Thoracic aorta (tissue), 2 donors: ENCODE measurements around the gene ZFP30. TPM values are rescaled to one million over a fixed set of nuclear protein-coding genes. Genes with fewer than 3 reads are reported as not detected.

ENCODE experiments used
- ATAC-seq: fragments of 150-250 bp; one replicate; pipeline ENCODE4 v1.8.0; 2017; ENCODE audit warnings: low read depth; ENCODE audit not compliant: insufficient number of reproducible peaks, low FRiP score
- DNase-seq: peaks from one replicate; pipeline ENCODE4 v3.0.0-alpha.2; 2020; ENCODE audit warnings: low spot score
- H3K27ac ChIP-seq, 2 donors: fragments of 200-600 bp; sonication (generic); 1 replicate in 1 of 2; 2 replicates in 1 of 2; pipeline ENCODE4 v1.5.1; 2016; ENCODE audit warnings: mild to moderate bottlenecking in 2 of 2, moderate library complexity in 2 of 2
- H3K27me3 ChIP-seq: fragments of 200-600 bp; sonication (generic); replicated peaks from 2 replicates; pipeline ENCODE4 v1.6.0; 2016; ENCODE audit warnings: mild to moderate bottlenecking; ENCODE audit not compliant: insufficient read depth
- H3K36me3 ChIP-seq: fragments of 200-600 bp; sonication (generic); one replicate; pipeline ENCODE4 v1.5.1; 2016
- H3K4me1 ChIP-seq, 2 donors: fragments of 200-600 bp; sonication (generic); 1 replicate in 1 of 2; 2 replicates in 1 of 2; pipeline versions ENCODE4 v1.5.1 to v1.6.0; 2016; ENCODE audit warnings: low read depth in 2 of 2, mild to moderate bottlenecking in 1 of 2; ENCODE audit not compliant: control insufficient read depth in 1 of 2
- H3K4me3 ChIP-seq: fragments of 200-600 bp; sonication (generic); 2 replicates; pipeline ENCODE4 v1.5.1; 2016; ENCODE audit warnings: mild to moderate bottlenecking
- H3K9me3 ChIP-seq: fragments of 200-600 bp; sonication (generic); 2 replicates; pipeline ENCODE4 v1.5.1; 2016
- total RNA-seq, 2 donors: library from RNA; depleted of rRNA; stranded (reverse); fragments of >200 nt; gene quantifications; one replicate each; pipeline versions ENCODE4 v1.1.0 to v1.2.3, GENCODE V29; 2016
- TF ChIP-seq, protein P1 (sequence below): fragments of 200-600 bp; sonication (generic); IDR thresholded peaks from one replicate; pipeline ENCODE4 v1.5.1; 2019; ENCODE audit warnings: antibody characterized with exemption

ZFP30 gene
- 10 to 100 TPM in 1 of 2 donors, 1 to 10 TPM in 1; 6.6 to 23.6 TPM for total RNA-seq

DNA sequence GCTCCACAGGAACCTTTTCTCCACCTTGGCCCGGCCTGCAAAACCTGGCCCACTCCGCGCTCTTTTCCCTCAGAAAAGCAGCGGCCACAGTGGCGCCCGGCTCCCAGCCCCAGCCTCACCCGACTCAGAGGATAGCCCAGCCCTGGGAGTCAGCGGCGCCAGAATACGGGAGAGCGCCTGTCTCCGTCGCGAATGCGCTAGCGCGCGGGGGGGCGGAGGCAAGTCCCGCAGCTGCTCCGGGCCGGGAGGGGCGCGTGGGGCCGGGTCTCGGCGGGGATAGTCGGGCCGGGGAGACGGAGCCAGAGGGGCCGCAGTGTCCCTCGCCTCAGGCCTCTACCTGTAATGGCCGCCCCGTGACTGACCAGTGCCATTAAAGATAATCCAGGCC, at the start of gene ZFP30:
TSS of gene ZFP30 (minus strand) at position 165 of the 388 bp plus-strand sequence. CDS start 7,643 bp downstream, outside the sequence.
- ATAC-seq = peak; percentile 55
- H3K4me1 ChIP-seq = peaks cover 17 to 26% of the 10 kb centered on the region in 2 donors

DNA sequence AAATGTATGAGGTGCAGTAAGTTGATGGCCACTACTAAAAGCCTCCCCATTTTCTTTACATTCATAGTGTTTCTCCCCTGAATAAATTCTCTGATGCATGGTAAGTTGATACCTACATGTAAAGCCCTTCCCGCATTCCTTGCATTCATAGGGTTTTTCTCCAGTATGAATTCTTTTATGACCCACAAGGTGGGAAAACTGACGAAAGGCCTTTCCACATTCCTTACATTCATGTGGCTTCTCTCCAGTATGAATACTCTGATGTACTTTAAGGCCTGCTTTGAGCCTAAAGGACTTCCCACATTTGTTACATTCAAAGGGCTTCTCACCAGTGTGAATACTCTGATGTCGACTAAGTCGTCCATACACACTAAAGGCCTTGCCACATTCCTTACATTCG, 43.8 kb upstream of the ZFP30 start:
- DNase-seq (no peak), ATAC-seq (no peak)
- Histone ChIP-seq H3K9me3 (peaks cover 4% of the 10 kb centered on the region), H3K4me3 (no peak overlapping the region), H3K4me1 (no peaks in the 10 kb centered on the region), H3K27ac (no peak overlapping the region), H3K27me3 (no peaks in the 10 kb centered on the region), H3K36me3 (peaks cover 18% of the 10 kb centered on the region)
- TF ChIP-seq, protein P1, sequence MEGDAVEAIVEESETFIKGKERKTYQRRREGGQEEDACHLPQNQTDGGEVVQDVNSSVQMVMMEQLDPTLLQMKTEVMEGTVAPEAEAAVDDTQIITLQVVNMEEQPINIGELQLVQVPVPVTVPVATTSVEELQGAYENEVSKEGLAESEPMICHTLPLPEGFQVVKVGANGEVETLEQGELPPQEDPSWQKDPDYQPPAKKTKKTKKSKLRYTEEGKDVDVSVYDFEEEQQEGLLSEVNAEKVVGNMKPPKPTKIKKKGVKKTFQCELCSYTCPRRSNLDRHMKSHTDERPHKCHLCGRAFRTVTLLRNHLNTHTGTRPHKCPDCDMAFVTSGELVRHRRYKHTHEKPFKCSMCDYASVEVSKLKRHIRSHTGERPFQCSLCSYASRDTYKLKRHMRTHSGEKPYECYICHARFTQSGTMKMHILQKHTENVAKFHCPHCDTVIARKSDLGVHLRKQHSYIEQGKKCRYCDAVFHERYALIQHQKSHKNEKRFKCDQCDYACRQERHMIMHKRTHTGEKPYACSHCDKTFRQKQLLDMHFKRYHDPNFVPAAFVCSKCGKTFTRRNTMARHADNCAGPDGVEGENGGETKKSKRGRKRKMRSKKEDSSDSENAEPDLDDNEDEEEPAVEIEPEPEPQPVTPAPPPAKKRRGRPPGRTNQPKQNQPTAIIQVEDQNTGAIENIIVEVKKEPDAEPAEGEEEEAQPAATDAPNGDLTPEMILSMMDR = no peak

More for the DNA sequence above, at the start of gene ZFP30:
- TF ChIP-seq, protein P1 = no peak
- DNase-seq = peak; percentile 36
- H3K27me3 ChIP-seq = no peaks in the 10 kb centered on the region
- no peaks in the 10 kb centered on the region for H3K9me3 ChIP-seq
- H3K4me3 ChIP-seq = peak within 1 kb of the TSS; percentile 95
- peak within 1 kb of the TSS; percentile 76 to 82 for H3K27ac ChIP-seq
- no peaks in the 10 kb centered on the region for H3K36me3 ChIP-seq

DNA sequence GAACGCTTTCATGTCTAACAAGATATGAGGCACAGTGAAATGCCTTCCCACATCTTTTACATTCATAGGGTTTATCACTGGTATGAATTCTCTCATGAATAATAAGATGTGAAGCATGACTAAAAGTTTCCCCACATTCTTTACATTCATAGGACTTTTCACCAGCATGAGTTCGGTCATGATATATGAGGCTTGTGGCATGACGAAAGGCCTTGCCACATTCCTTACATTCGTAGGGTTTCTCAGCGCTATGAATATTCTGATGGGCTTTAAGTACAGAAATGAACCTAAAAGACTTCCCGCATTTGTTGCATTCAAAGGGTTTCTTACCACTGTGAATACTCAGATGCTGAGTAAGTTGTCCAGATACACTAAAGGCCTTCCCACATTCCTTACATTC, 43.0 kb upstream of the ZFP30 start:
- no peaks in the 10 kb centered on the region for H3K4me1 ChIP-seq
- H3K9me3 ChIP-seq = peaks cover under 1% of the 10 kb centered on the region
- no peaks in the 10 kb centered on the region for H3K27me3 ChIP-seq
- DNase-seq (no peak), ATAC-seq (no peak)
- H3K36me3 ChIP-seq = peaks cover 13% of the 10 kb centered on the region
- TF ChIP-seq, protein P1 = no peak
- no peak overlapping the region for H3K4me3 ChIP-seq
- no peak overlapping the region for H3K27ac ChIP-seq

DNA sequence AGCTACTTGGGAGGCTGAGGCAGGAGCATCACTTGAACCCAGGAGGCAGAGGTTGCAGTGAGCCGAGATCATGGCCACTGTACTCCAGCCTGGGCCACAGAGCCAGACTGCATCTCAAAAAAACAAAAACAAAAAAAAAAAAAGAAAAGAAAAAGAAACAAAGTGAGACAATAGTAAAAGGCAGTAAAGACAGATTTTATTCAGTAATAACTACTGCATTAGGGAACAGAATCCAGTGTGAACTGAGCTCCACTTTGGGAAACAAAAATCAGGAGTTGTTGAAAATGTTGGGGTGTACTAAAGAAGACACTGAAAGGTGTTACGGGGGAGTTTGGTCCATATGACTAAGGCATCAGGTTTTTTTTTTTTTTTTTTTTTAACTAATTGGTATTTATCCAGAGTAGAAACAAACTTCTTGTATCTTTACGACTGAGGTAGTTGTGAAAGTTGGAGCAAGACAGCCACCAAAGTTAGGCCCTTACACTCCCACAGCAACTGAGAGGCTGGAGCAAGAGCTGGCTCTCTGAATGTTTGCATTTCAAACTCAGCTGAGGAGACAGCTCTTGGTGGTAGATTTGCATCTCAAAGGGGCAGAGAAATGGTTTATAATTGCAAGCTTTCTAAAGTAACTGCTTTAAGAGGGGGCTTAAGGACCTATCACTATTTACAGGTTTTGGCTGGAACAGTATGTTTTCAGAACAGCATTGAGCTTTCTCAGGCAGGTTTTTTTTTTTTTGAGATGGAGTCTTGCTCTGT, 40.1 kb upstream of the ZFP30 start:
- peaks cover 8% of the 10 kb centered on the region for H3K36me3 ChIP-seq
- H3K27ac ChIP-seq = no peak overlapping the region
- DNase-seq (no peak), ATAC-seq (no peak)
- H3K9me3 ChIP-seq = no peaks in the 10 kb centered on the region
- H3K4me3 ChIP-seq = no peak overlapping the region
- peaks cover 0 to 8% of the 10 kb centered on the region in 2 donors for H3K4me1 ChIP-seq
- TF ChIP-seq, protein P1 = no peak
- no peaks in the 10 kb centered on the region for H3K27me3 ChIP-seq

DNA sequence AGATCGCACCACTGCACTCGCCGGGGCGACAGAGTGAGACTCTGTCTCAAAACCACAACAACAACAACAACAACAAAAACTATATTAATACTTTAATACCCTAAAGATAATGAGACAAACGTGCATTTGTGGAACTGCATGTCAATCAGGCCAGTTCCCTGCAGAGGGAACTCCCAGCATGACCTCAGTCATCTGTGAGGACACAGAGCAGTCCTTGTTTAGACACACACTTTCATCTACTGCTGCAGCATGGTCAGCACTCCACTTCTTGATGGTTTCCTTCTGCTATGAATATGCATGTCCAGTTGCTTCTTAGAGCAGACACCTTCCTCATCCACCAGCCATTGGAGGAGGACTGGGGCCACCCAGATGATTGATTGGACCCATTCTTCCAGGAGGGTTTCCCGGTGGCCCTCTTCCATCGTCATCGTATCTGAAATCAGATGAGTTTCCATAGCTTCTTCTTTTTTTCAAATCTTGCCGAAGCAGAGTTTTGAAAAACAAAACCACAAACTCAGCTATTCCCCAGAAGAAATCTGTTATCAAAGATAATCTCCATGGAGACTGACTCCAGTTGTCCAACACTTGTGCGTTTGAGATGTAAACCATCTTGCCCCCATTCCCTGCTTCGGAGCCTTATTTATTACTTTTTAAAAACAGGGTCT, 37.8 kb upstream of the ZFP30 start:
- Histone ChIP-seq H3K4me3 (peak overlapping the region; percentile 77), H3K36me3 (no peaks in the 10 kb centered on the region), H3K9me3 (no peaks in the 10 kb centered on the region), H3K27me3 (no peaks in the 10 kb centered on the region), H3K27ac (no peak overlapping the region), H3K4me1 (peaks cover 0 to 8% of the 10 kb centered on the region in 2 donors)
- TF ChIP-seq, protein P1 = no peak
- no peak for DNase-seq
- ATAC-seq = no peak
